K562 (cell line): Measurements from ENCODE around the gene SAMD10. TPM values are rescaled to one million over a fixed set of nuclear protein-coding genes. Genes with fewer than 3 reads are reported as not detected.

Source experiments
- AFF1 ChIP-seq, 2 experiments: fragments of 450-650 bp; IDR thresholded peaks; 2 replicates each; pipeline ENCODE4 v1.6.1; 2018; ENCODE audit warnings: mild to moderate bottlenecking in 2 of 2, low read depth in 1 of 2; ENCODE audit not compliant: partially characterized antibody in 2 of 2
- ARHGAP35 ChIP-seq: fragments of 450-650 bp; IDR thresholded peaks from 2 replicates; pipeline ENCODE4 v1.6.1; 2018; ENCODE audit not compliant: partially characterized antibody
- BDP1 ChIP-seq: IDR thresholded peaks from 3 replicates; pipeline ENCODE4 v1.6.1; 2011; ENCODE audit not compliant: insufficient read length, insufficient read depth
- BRD4 ChIP-seq: fragments of 200-600 bp; sonication (generic); IDR thresholded peaks from 2 replicates; pipeline ENCODE4 v1.6.1; 2017; ENCODE audit warnings: inconsistent platforms
- ELK1 ChIP-seq: sonication (generic); formaldehyde crosslinking; IDR thresholded peaks from 2 replicates; pipeline ENCODE4 v1.8.1; 2022; ENCODE audit warnings: missing genetic modification reagents
- HDGF ChIP-seq: fragments of 450-650 bp; IDR thresholded peaks from 2 replicates; pipeline ENCODE4 v1.6.1; 2016
- HNRNPH1 ChIP-seq: fragments of 200-400 bp; formaldehyde crosslinking; optimal IDR thresholded peaks from 2 replicates; pipeline ENCODE3; 2017; ENCODE audit warnings: low read depth, mild to moderate bottlenecking, low read length, moderate library complexity
- HNRNPL ChIP-seq: fragments of 200-400 bp; formaldehyde crosslinking; IDR thresholded peaks from 2 replicates; pipeline ENCODE4 v1.6.1; 2017; ENCODE audit warnings: low read depth, mild to moderate bottlenecking, low read length
- SMC3 ChIP-seq: conservative IDR thresholded peaks from 2 replicates; pipeline ENCODE4 v1.6.1; 2011; ENCODE audit warnings: low read depth, low read length, improper control_type of control experiment; ENCODE audit not compliant: insufficient read depth
- SP1 ChIP-seq: sonication (generic); formaldehyde crosslinking; IDR thresholded peaks from 2 replicates; pipeline ENCODE4 v1.8.1; 2022; ENCODE audit warnings: mild to moderate bottlenecking, missing genetic modification reagents
- SP2 ChIP-seq: IDR thresholded peaks from 2 replicates; pipeline ENCODE4 v1.6.1; 2011; ENCODE audit warnings: mild to moderate bottlenecking, low read depth, low read length, moderate library complexity; ENCODE audit not compliant: poor library complexity, severe bottlenecking; ENCODE audit errors: extremely low read depth
- ZBTB26 ChIP-seq: fragments of 450-650 bp; formaldehyde crosslinking; IDR thresholded peaks from 2 replicates; pipeline ENCODE4 v1.4.0; 2022; ENCODE audit warnings: missing genetic modification characterization
- ZNF165 ChIP-seq: fragments of 250-450 bp; sonication (Bioruptor Pico); IDR thresholded peaks from 2 replicates; pipeline ENCODE4 v1.4.0; 2020; ENCODE audit warnings: borderline replicate concordance
- polyA plus RNA-seq, 8 experiments: library from polyadenylated mRNA; depleted of rRNA in 4 of 8; stranded (reverse) in 5 of 8; unstranded in 3 of 8; fragments of >200 nt; fragmentation: Nextera tagmentation in 2 of 8; fragmentation: Illumina TruSeq in 1 of 8; extraction: Ambion mirVana in 2 of 8; extraction: Trizol in 1 of 8; gene quantifications; 2 replicates each; pipeline versions ENCODE4 v1.2.1 to v1.2.3, GENCODE V29; 2011 to 2014; ENCODE audit warnings: inconsistent platforms in 1 of 8, missing spikeins in 1 of 8
- total RNA-seq, 7 experiments: library from RNA; depleted of rRNA in 6 of 7; stranded (reverse); fragments of >200 nt in 6 of 7; fragmentation: Illumina TruSeq in 2 of 7; extraction: Trizol in 2 of 7; gene quantifications; 2 replicates each; pipeline versions ENCODE4 v1.2.1 to v1.2.3, GENCODE V29; 2011 to 2021; ENCODE audit warnings: low replicate concordance in 1 of 7

The SAMD10 gene
- total and polyA plus RNA-seq, 9 of the 15 experiments (the other 6 are each of a cell fraction or from before 2014, with no cell fraction given): 0.37 to 15.2 (median 4.8) TPM

GRCh38 chr20:63941282-63942081, 38.0 kb downstream of the SAMD10 start (continued):
- no peak for TF ChIP-seq AFF1 (IDR thresholded peaks at IDR 0.05; ENCODE audit: low read depth in 1 of 2, partially characterized antibody in 2 of 2)
- TF ChIP-seq HNRNPL: no peak
- no peak for TF ChIP-seq HNRNPH1
- TF ChIP-seq ARHGAP35: no peak
- no peak for TF ChIP-seq BDP1
- 0 out of 2 replicates have a peak, but pooled peaks have one; percentile 42 for TF ChIP-seq ZBTB26 (CRISPR knock-in tag)
- no peak for TF ChIP-seq ELK1 (CRISPR knock-in tag)
- no peak for TF ChIP-seq SP2
- TF ChIP-seq ZNF165: no peak
- peak; percentile 92; the same call in 1 of the 2 replicates for TF ChIP-seq HDGF
- no peak for TF ChIP-seq BRD4
- peak; percentile 62; the same call in 1 of the 2 replicates for TF ChIP-seq SP1 (CRISPR knock-in tag)
- TF ChIP-seq SMC3: no peak
